HCT116 (cell line): ENCODE measurements around the gene ACSS2. TPM values are rescaled to one million over a fixed set of nuclear protein-coding genes. Genes with fewer than 3 reads are reported as not detected.

Source experiments
- ATAC-seq: fragments of 200-7000 bp; cut with Tn5 transposase; 2 replicates; pipeline ENCODE4 v1.9.1; 2020; ENCODE audit warnings: mild to moderate bottlenecking, moderate library complexity
- BruUV-seq: library from RNA; stranded (reverse); fragments of 400-500 nt; replicated peaks from 2 replicates; lab custom pipeline; 2021; lab: Mats Ljungman, UMichigan
- CTCF ChIA-PET: fragments of 300-600 bp; sonication (Branson Sonifier 250); formaldehyde crosslinking; loops from one replicate; lab custom pipeline; 2021; ENCODE audit warnings: antibody characterized with exemption; lab: Charles Lee
- POLR2A ChIA-PET: fragments of 300-600, 350-600 bp; sonication (Branson Sonifier 250); formaldehyde crosslinking; loops from one replicate; lab custom pipeline; 2021; ENCODE audit warnings: antibody characterized with exemption; lab: Charles Lee
- RAD21 ChIA-PET, 2 experiments: fragments of 300-600 bp; sonication (Branson Sonifier 250); formaldehyde crosslinking; loops; one replicate each; lab custom pipeline; 2023; ENCODE audit warnings: low total read pairs in 2 of 2; ENCODE audit not compliant: uncharacterized antibody in 2 of 2, unreplicated experiment in 2 of 2, low non-redundant PET in 1 of 2; lab: Charles Lee
- DNase-seq: peaks from one replicate; pipeline ENCODE4 v3.0.0-alpha.2; 2010; ENCODE audit warnings: low read depth, low spot score
- H2AFZ ChIP-seq: fragments of 200-600 bp; shearing (Covaris generic), sonication (generic); 2 replicates; pipeline ENCODE4 v1.6.1; 2017; ENCODE audit warnings: low read depth, mixed run types, mixed read lengths, antibody characterized with exemption, low read length; ENCODE audit not compliant: poor library complexity, severe bottlenecking
- H3K27ac ChIP-seq: 2 replicates; pipeline ENCODE4 v1.5.1; 2012; ENCODE audit warnings: low read depth, low read length
- H3K27me3 ChIP-seq: fragments of 200-600 bp; sonication (generic); 2 replicates; pipeline ENCODE4 v1.6.1; 2016; ENCODE audit warnings: mixed run types, low read length, mixed read lengths; ENCODE audit not compliant: insufficient read depth
- H3K36me3 ChIP-seq, 2 experiments: fragments of 200-500 bp in 1 of 2; fragments of 200-600 bp in 1 of 2; sonication (Bioruptor generic) in 1 of 2; sonication (generic) in 1 of 2; 2 replicates each; pipeline versions ENCODE4 v1.5.1 to v1.6.1; 2014 to 2016; ENCODE audit warnings: low read length in 2 of 2, inconsistent platforms in 1 of 2, mixed read lengths in 1 of 2, mixed run types in 1 of 2; ENCODE audit not compliant: insufficient read depth in 2 of 2, control insufficient read depth in 1 of 2
- H3K4me1 ChIP-seq, 2 experiments: fragments of 200-600 bp in 1 of 2; sonication (generic) in 1 of 2; 2 replicates each; pipeline versions ENCODE4 v1.5.1 to v1.6.1; 2012 to 2017; ENCODE audit warnings: low read length in 2 of 2, inconsistent platforms in 1 of 2, mild to moderate bottlenecking in 1 of 2, mixed read lengths in 1 of 2, mixed run types in 1 of 2, moderate library complexity in 1 of 2; ENCODE audit not compliant: insufficient read depth in 2 of 2, control insufficient read depth in 1 of 2
- H3K4me2 ChIP-seq: fragments of 200-600 bp; sonication (generic); 2 replicates; pipeline ENCODE4 v1.6.1; 2017; ENCODE audit warnings: mixed run types, low read length, mixed read lengths
- H3K4me3 ChIP-seq, 2 experiments: fragments of 200-600 bp in 1 of 2; sonication (generic) in 1 of 2; replicated peaks in 1 of 2; 2 replicates each; pipeline ENCODE4 v1.5.1; 2011 to 2016; ENCODE audit warnings: low read length in 2 of 2, control low read depth in 1 of 2, low read depth in 1 of 2, mild to moderate bottlenecking in 1 of 2, mixed read lengths in 1 of 2, mixed run types in 1 of 2
- H3K79me2 ChIP-seq: fragments of 200-600 bp; sonication (generic); 2 replicates; pipeline ENCODE4 v1.6.1; 2017; ENCODE audit warnings: mild to moderate bottlenecking, mixed run types, low read length, moderate library complexity, mixed read lengths; ENCODE audit not compliant: insufficient read depth
- H3K9ac ChIP-seq: fragments of 200-600 bp; sonication (generic); 2 replicates; pipeline ENCODE4 v1.6.1; 2016; ENCODE audit warnings: low read length, mixed read lengths
- H3K9me2 ChIP-seq: fragments of 200-600 bp; sonication (generic), shearing (Covaris generic); 2 replicates; pipeline ENCODE4 v1.6.1; 2017; ENCODE audit warnings: mixed run types, mild to moderate bottlenecking, moderate library complexity; ENCODE audit not compliant: insufficient read depth
- H3K9me3 ChIP-seq, 2 experiments: fragments of 200-500 bp in 1 of 2; fragments of 200-600 bp in 1 of 2; sonication (Bioruptor generic) in 1 of 2; sonication (generic) in 1 of 2; 2 replicates each; pipeline ENCODE4 v1.6.1; 2014 to 2017; ENCODE audit warnings: low read length in 2 of 2, mixed read lengths in 2 of 2, inconsistent platforms in 1 of 2, low read depth in 1 of 2, mild to moderate bottlenecking in 1 of 2, mixed run types in 1 of 2, moderate library complexity in 1 of 2; ENCODE audit not compliant: control insufficient read depth in 1 of 2, insufficient read depth in 1 of 2
- H4K20me1 ChIP-seq: fragments of 200-600 bp; sonication (generic), shearing (Covaris generic); 2 replicates; pipeline ENCODE4 v1.6.1; 2017; ENCODE audit warnings: mixed run types, mild to moderate bottlenecking, moderate library complexity; ENCODE audit not compliant: insufficient read depth
- CBX3 ChIP-seq: IDR thresholded peaks from 2 replicates; pipeline ENCODE4 v1.6.1; 2012; ENCODE audit warnings: low read depth
- EGR1 ChIP-seq: IDR thresholded peaks from 2 replicates; pipeline ENCODE4 v1.6.1; 2012; ENCODE audit warnings: low read depth
- ELF1 ChIP-seq: IDR thresholded peaks from 2 replicates; pipeline ENCODE4 v1.6.1; 2012; ENCODE audit warnings: low read depth, borderline replicate concordance
- EZH2 ChIP-seq: fragments of 200-600 bp; sonication (generic); IDR thresholded peaks from 2 replicates; pipeline ENCODE4 v1.6.1; 2017; ENCODE audit warnings: antibody characterized with exemption, mixed run types
- EZH2phosphoT487 ChIP-seq: fragments of 200-600 bp; IDR thresholded peaks from 2 replicates; pipeline ENCODE4 v1.6.1; 2018; ENCODE audit warnings: antibody characterized with exemption, borderline replicate concordance
- JUND ChIP-seq: IDR thresholded peaks from 2 replicates; pipeline ENCODE4 v1.6.1; 2012
- SIN3A ChIP-seq: IDR thresholded peaks from 2 replicates; pipeline ENCODE4 v1.6.1; 2012; ENCODE audit warnings: low read depth
- SRF ChIP-seq: IDR thresholded peaks from 2 replicates; pipeline ENCODE4 v1.6.1; 2012; ENCODE audit warnings: low read depth
- YY1 ChIP-seq: IDR thresholded peaks from 2 replicates; pipeline ENCODE4 v1.6.1; 2011; ENCODE audit warnings: low read length, low read depth, moderate library complexity, mild to moderate bottlenecking; ENCODE audit not compliant: insufficient replicate concordance; ENCODE audit errors: extremely low read depth
- ZFX ChIP-seq: fragments of 450-650 bp; IDR thresholded peaks from 2 replicates; pipeline ENCODE4 v1.6.1; 2017
- intact Hi-C: fragments of 100-400 bp; cut with micrococcal nuclease; formaldehyde crosslinking; loops from 2 replicates; pipeline ENCODE4 v1.10.0; 2022
- total RNA-seq: library from RNA; stranded (reverse); gene quantifications from one replicate; pipeline ENCODE4 v1.2.1, GENCODE V29; 2021; ENCODE audit not compliant: unreplicated experiment
- TF ChIP-seq, protein P1 (sequence below): IDR thresholded peaks from 2 replicates; pipeline ENCODE4 v1.6.1; 2012; ENCODE audit warnings: low read depth
- TF ChIP-seq, protein P2 (sequence below): IDR thresholded peaks from 2 replicates; pipeline ENCODE4 v1.6.1; 2011; ENCODE audit warnings: mild to moderate bottlenecking, low read length, moderate library complexity; ENCODE audit not compliant: insufficient replicate concordance; ENCODE audit errors: extremely low read depth

Gene ACSS2
- total RNA-seq, 1 experiment from 2014 or later = 71.7 TPM

DNA sequence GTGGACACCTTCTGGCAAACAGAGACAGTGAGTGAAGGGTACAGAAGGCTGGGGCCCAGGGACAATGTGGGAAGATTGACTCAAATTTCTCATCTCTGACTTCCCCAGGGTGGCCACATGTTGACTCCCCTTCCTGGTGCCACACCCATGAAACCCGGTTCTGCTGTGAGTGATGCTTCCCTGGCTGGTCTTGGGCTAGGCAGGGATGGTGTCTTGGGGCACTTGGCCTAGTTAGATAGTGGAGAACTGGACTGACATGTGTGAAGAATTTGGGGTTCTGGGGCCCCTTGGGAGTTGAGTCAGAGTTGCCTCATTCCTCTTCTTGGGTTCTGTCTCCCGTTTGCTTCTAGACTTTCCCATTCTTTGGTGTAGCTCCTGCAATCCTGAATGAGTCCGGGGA, 45.0 kb downstream of the ACSS2 start:
- H2AFZ ChIP-seq = no peak overlapping the region
- no peak overlapping the region for H3K9ac ChIP-seq
- H3K27ac ChIP-seq = no peak overlapping the region
- H3K36me3 ChIP-seq = peaks cover 0 to 27% of the 10 kb centered on the region in 2 experiments; a peak in 2 of 4 replicates
- DNase-seq = no peak
- POLR2A ChIA-PET = no interaction called here
- peaks cover 0 to 6% of the 10 kb centered on the region in 2 experiments; a peak in 2 of 4 replicates for H3K9me3 ChIP-seq
- RAD21 ChIA-PET = no interaction called here
- H3K4me1 ChIP-seq = peaks cover 3 to 10% of the 10 kb centered on the region in 2 experiments; a peak in 3 of 4 replicates
- H3K27me3 ChIP-seq = no peaks in the 10 kb centered on the region
- no peak overlapping the region for H3K4me3 ChIP-seq
- H3K4me2 ChIP-seq = no peak overlapping the region
- ATAC-seq = no peak
- H3K9me2 ChIP-seq = no peaks in the 10 kb centered on the region
- H4K20me1 ChIP-seq = no peaks in the 10 kb centered on the region
- CTCF ChIA-PET = no interaction called here
- BruUV-seq = no TSS peak
- TF ChIP-seq YY1 (no peak), JUND (no peak), CBX3 (no peak), EGR1 (no peak), EZH2phosphoT487 (no peak), ELF1 (no peak), ZFX (no peak), SRF (no peak), EZH2 (no peak), SIN3A (no peak)
- TF ChIP-seq, protein P1, sequence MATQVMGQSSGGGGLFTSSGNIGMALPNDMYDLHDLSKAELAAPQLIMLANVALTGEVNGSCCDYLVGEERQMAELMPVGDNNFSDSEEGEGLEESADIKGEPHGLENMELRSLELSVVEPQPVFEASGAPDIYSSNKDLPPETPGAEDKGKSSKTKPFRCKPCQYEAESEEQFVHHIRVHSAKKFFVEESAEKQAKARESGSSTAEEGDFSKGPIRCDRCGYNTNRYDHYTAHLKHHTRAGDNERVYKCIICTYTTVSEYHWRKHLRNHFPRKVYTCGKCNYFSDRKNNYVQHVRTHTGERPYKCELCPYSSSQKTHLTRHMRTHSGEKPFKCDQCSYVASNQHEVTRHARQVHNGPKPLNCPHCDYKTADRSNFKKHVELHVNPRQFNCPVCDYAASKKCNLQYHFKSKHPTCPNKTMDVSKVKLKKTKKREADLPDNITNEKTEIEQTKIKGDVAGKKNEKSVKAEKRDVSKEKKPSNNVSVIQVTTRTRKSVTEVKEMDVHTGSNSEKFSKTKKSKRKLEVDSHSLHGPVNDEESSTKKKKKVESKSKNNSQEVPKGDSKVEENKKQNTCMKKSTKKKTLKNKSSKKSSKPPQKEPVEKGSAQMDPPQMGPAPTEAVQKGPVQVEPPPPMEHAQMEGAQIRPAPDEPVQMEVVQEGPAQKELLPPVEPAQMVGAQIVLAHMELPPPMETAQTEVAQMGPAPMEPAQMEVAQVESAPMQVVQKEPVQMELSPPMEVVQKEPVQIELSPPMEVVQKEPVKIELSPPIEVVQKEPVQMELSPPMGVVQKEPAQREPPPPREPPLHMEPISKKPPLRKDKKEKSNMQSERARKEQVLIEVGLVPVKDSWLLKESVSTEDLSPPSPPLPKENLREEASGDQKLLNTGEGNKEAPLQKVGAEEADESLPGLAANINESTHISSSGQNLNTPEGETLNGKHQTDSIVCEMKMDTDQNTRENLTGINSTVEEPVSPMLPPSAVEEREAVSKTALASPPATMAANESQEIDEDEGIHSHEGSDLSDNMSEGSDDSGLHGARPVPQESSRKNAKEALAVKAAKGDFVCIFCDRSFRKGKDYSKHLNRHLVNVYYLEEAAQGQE = no peak
- TF ChIP-seq, protein P2, sequence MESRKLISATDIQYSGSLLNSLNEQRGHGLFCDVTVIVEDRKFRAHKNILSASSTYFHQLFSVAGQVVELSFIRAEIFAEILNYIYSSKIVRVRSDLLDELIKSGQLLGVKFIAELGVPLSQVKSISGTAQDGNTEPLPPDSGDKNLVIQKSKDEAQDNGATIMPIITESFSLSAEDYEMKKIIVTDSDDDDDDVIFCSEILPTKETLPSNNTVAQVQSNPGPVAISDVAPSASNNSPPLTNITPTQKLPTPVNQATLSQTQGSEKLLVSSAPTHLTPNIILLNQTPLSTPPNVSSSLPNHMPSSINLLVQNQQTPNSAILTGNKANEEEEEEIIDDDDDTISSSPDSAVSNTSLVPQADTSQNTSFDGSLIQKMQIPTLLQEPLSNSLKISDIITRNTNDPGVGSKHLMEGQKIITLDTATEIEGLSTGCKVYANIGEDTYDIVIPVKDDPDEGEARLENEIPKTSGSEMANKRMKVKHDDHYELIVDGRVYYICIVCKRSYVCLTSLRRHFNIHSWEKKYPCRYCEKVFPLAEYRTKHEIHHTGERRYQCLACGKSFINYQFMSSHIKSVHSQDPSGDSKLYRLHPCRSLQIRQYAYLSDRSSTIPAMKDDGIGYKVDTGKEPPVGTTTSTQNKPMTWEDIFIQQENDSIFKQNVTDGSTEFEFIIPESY = no peak
- intact Hi-C loops = no loop called here
- no peaks in the 10 kb centered on the region for H3K79me2 ChIP-seq
